ENCODE measurements around the gene PARVB.

The PARVB gene

GRCh38 chr22:44199866-44200265, 175.8 kb downstream of the PARVB start:
- peaks cover 100% of the 10 kb centered on the region for H3K36me3 ChIP-seq

DNA sequence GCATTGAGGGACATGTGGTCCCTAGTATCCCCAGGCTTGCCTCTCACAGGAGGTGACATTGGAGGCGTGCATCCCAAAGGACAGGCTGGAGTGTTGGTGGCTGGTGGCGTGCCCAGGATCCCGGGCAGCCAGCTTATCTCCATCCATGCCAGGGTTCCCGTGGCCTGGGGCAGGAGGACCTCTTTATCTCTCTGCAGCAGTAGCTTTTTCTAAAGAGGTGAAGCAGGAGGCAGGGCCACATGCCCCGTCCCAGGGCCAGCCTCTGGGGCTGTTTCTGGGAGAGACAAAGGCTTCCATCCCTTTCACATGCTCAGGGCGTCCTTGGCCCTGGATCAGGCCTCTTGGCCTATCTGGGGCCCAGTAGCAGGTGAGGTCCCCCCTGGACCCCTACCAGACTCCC, 176.3 kb downstream of the PARVB start:
- H3K36me3 ChIP-seq: peaks cover 100% of the 10 kb centered on the region
- H3K27me3 ChIP-seq: no peaks in the 10 kb centered on the region

More at GRCh38 chr22:44199866-44200265, 175.8 kb downstream of the PARVB start:
- Histone ChIP-seq H3K4me3 (ENCODE audit: low read depth in 1 of 2, low read length in 1 of 2) (no peak overlapping the region), H3K27me3 (no peaks in the 10 kb centered on the region), H3K9me3 (no peaks in the 10 kb centered on the region), H3K4me1 (ENCODE audit: control insufficient read depth in 1 of 2, insufficient read depth in 1 of 2, low read depth in 1 of 2, low read length in 1 of 2) (peaks cover 0 to 3% of the 10 kb centered on the region in 2 experiments), H3K27ac (no peak overlapping the region)
- no peak for TF ChIP-seq CTCF (IDR thresholded peaks at IDR 0.05)

DNA sequence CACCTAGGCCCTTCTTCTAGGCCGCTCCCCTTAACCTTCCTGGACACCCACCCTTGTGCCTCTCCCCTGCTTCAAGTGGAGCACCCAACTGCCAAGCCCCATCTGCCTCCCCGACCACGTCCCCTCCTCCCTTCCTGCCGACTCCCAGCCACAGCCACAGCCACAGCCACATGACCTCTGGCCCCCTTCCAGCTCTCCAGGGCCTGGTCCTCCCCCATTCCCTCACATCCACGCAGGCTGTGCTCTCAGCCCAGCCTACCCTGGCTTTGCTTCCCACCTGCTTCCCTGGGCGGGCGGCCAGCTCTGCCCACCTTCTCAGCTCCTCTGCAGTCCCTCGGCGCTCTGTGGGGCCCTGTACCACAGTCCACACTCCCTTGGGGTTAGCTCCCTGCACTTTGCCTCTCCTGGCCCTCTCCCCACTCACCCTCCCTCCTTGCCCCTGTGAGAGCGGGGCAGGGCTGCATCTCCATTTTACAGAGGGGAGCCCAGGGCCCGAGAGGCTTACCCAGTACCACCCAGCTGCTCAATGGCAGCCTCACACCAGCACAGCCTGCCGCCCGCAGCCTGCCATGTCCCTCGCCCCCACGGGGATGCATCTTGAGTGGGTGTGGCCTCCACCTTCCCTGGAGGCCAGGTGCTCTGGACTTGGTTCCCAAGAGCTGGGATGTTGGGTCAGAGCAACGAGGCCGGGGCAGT, 176.9 kb downstream of the PARVB start:
- H3K36me3 ChIP-seq: peaks cover 100% of the 10 kb centered on the region
- no peaks in the 10 kb centered on the region for H3K27me3 ChIP-seq
- peaks cover 0 to 3% of the 10 kb centered on the region in 2 experiments for H3K4me1 ChIP-seq (ENCODE audit: control insufficient read depth in 1 of 2, insufficient read depth in 1 of 2, low read depth in 1 of 2, low read length in 1 of 2)
- TF ChIP-seq CTCF (IDR thresholded peaks at IDR 0.05): no peak
- no peak overlapping the region for H3K27ac ChIP-seq
- H3K4me3 ChIP-seq (ENCODE audit: low read depth in 1 of 2, low read length in 1 of 2): no peak overlapping the region
- H3K9me3 ChIP-seq: no peaks in the 10 kb centered on the region

More for the DNA sequence above, 176.3 kb downstream of the PARVB start:
- Histone ChIP-seq H3K4me3 (ENCODE audit: low read depth in 1 of 2, low read length in 1 of 2) (no peak overlapping the region), H3K9me3 (no peaks in the 10 kb centered on the region), H3K4me1 (ENCODE audit: control insufficient read depth in 1 of 2, insufficient read depth in 1 of 2, low read depth in 1 of 2, low read length in 1 of 2) (peaks cover 0 to 3% of the 10 kb centered on the region in 2 experiments), H3K27ac (no peak overlapping the region)
- no peak for TF ChIP-seq CTCF (IDR thresholded peaks at IDR 0.05)

GRCh38 chr22:44201665-44202064, 177.6 kb downstream of the PARVB start:
- Histone ChIP-seq H3K4me3 (ENCODE audit: low read depth in 1 of 2, low read length in 1 of 2) (no peak overlapping the region), H3K36me3 (peaks cover 100% of the 10 kb centered on the region), H3K4me1 (ENCODE audit: control insufficient read depth in 1 of 2, insufficient read depth in 1 of 2, low read depth in 1 of 2, low read length in 1 of 2) (peaks cover 0 to 3% of the 10 kb centered on the region in 2 experiments), H3K27me3 (no peaks in the 10 kb centered on the region), H3K27ac (no peak overlapping the region), H3K9me3 (no peaks in the 10 kb centered on the region)
- TF ChIP-seq CTCF (IDR thresholded peaks at IDR 0.05): no peak

DNA sequence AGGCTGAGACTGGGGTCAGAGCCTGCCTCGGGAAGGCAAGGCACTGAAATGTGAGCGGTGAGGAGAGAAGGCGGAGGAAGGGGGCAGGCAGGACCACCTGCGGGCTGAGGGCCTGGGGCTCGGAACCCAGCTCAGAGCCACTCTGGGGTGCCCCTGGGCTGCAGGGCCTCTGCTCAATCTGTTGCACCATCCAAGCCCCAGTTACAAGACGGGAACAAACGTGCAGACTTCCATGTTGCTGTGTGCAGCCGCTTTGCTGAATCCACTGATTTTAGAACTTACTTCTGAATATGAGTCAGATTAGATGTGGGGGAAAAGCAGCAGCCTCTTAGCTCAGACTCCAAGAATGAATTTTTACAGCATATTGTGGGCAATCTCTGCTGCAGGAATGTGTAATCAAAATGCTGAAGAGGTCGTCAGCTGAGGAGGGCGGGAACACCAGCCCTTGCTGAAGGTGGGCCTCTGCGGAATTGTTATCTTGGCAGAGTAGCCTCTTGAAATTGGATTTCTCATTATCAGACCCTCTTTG, 178.2 kb downstream of the PARVB start:
- Histone ChIP-seq H3K4me3 (ENCODE audit: low read depth in 1 of 2, low read length in 1 of 2) (no peak overlapping the region), H3K27ac (no peak overlapping the region), H3K9me3 (no peaks in the 10 kb centered on the region), H3K27me3 (no peaks in the 10 kb centered on the region), H3K36me3 (peaks cover 97% of the 10 kb centered on the region), H3K4me1 (ENCODE audit: control insufficient read depth in 1 of 2, insufficient read depth in 1 of 2, low read depth in 1 of 2, low read length in 1 of 2) (peaks cover 0 to 3% of the 10 kb centered on the region in 2 experiments)
- TF ChIP-seq CTCF (IDR thresholded peaks at IDR 0.05): no peak

All from neutrophil (primary cell).